ENCODE results near the gene MLH1. TPM values are rescaled to one million over a fixed set of nuclear protein-coding genes. Genes with fewer than 3 reads are reported as not detected.

MLH1 gene
- total RNA-seq, 1 experiment from 2014 or later, result 50.6 TPM

- Histone ChIP-seq H3K27ac (ENCODE audit: low read depth, low read length, poor library complexity, severe bottlenecking) (peak overlapping the region; percentile 37), H3K4me1 (ENCODE audit: insufficient read depth, low read length, poor library complexity, severe bottlenecking) (peaks cover 13% of the 10 kb centered on the region), H3K36me3 (ENCODE audit: insufficient read depth, low read length, poor library complexity, severe bottlenecking) (peaks cover 5% of the 10 kb centered on the region), H3K9me3 (ENCODE audit: low read depth, low read length, poor library complexity, severe bottlenecking) (no peaks in the 10 kb centered on the region), H3K4me3 (ENCODE audit: low read depth, low read length, poor library complexity, severe bottlenecking) (no peak overlapping the region), H3K27me3 (replicated peaks; ENCODE audit: insufficient read depth, low read depth, low read length, poor library complexity) (no peaks in the 10 kb centered on the region)
- intact Hi-C loops (cut with micrococcal nuclease; ENCODE audit: unreplicated experiment), result no loop called here
- no TSS peak for BruUV-seq (replicated peaks)
- CTCF ChIA-PET, result no interaction called here
- DNase-seq (ENCODE audit: low spot score), result peak; percentile 77
- TF ChIP-seq EZH2 (IDR thresholded peaks at IDR 0.05; ENCODE audit: borderline replicate concordance, low read depth, low read length, poor library complexity, severe bottlenecking), result no peak
- POLR2A ChIA-PET (ENCODE audit: low non-redundant PET), result no interaction called here
These were observed 79.6 kb downstream of the MLH1 start for GRCh38 chr3:37072892-37073291.

GRCh38 chr3:37074178-37074577, 80.9 kb downstream of the MLH1 start:
- TF ChIP-seq EZH2 (IDR thresholded peaks at IDR 0.05; ENCODE audit: borderline replicate concordance, low read depth, low read length, poor library complexity, severe bottlenecking), result no peak
- intact Hi-C loops (cut with micrococcal nuclease; ENCODE audit: unreplicated experiment), result no loop called here

GRCh38 chr3:37075955-37076354, 82.6 kb downstream of the MLH1 start:
- intact Hi-C loops (cut with micrococcal nuclease; ENCODE audit: unreplicated experiment), result no loop called here
- no peak overlapping the region for H3K4me3 ChIP-seq (ENCODE audit: low read depth, low read length, poor library complexity, severe bottlenecking)
- DNase-seq (ENCODE audit: low spot score), result no peak
- ChIA-PET CTCF (no interaction called here), POLR2A (ENCODE audit: low non-redundant PET) (no interaction called here)
- H3K9me3 ChIP-seq (ENCODE audit: low read depth, low read length, poor library complexity, severe bottlenecking), result no peaks in the 10 kb centered on the region
- no peak overlapping the region for H3K27ac ChIP-seq (ENCODE audit: low read depth, low read length, poor library complexity, severe bottlenecking)
- TF ChIP-seq EZH2 (IDR thresholded peaks at IDR 0.05; ENCODE audit: borderline replicate concordance, low read depth, low read length, poor library complexity, severe bottlenecking) (no peak), CTCF (conservative IDR thresholded peaks at IDR 0.05; ENCODE audit: low read depth, low read length) (no peak)
- H3K36me3 ChIP-seq (ENCODE audit: insufficient read depth, low read length, poor library complexity, severe bottlenecking), result peaks cover 5% of the 10 kb centered on the region
- H3K4me1 ChIP-seq (ENCODE audit: insufficient read depth, low read length, poor library complexity, severe bottlenecking), result peaks cover 13% of the 10 kb centered on the region
- H3K27me3 ChIP-seq (replicated peaks; ENCODE audit: insufficient read depth, low read depth, low read length, poor library complexity), result no peaks in the 10 kb centered on the region
- no TSS peak for BruUV-seq (replicated peaks)

More at GRCh38 chr3:37074178-37074577, 80.9 kb downstream of the MLH1 start:
- no peak for DNase-seq (ENCODE audit: low spot score)
- POLR2A ChIA-PET (ENCODE audit: low non-redundant PET), result no interaction called here
- H3K9me3 ChIP-seq (ENCODE audit: low read depth, low read length, poor library complexity, severe bottlenecking), result no peaks in the 10 kb centered on the region
- peaks cover 5% of the 10 kb centered on the region for H3K36me3 ChIP-seq (ENCODE audit: insufficient read depth, low read length, poor library complexity, severe bottlenecking)
- BruUV-seq (replicated peaks), result no TSS peak
- peaks cover 13% of the 10 kb centered on the region for H3K4me1 ChIP-seq (ENCODE audit: insufficient read depth, low read length, poor library complexity, severe bottlenecking)
- CTCF ChIA-PET, result no interaction called here
- no peak overlapping the region for H3K4me3 ChIP-seq (ENCODE audit: low read depth, low read length, poor library complexity, severe bottlenecking)
- H3K27me3 ChIP-seq (replicated peaks; ENCODE audit: insufficient read depth, low read depth, low read length, poor library complexity), result no peaks in the 10 kb centered on the region
- no peak overlapping the region for H3K27ac ChIP-seq (ENCODE audit: low read depth, low read length, poor library complexity, severe bottlenecking)

DNA sequence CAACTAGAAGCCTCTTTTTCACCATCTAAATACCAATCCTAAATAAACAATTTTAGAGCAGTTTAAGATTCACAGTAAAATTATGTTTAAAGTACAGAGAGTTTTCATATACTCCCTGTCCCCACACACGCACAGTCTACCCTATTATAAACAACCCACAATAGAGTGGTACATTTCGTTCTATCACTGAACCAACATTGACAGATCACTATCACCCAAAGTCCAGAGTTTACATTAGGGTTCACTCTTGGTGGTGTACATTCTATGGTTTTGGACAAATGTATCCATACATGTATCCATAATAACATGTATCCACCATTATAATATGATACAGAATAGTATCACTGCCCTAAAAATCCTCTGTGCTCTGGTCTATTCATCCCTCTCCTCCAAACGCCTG, 89.0 kb downstream of the MLH1 start:
- Histone ChIP-seq H3K27ac (ENCODE audit: low read depth, low read length, poor library complexity, severe bottlenecking) (no peak overlapping the region), H3K27me3 (replicated peaks; ENCODE audit: insufficient read depth, low read depth, low read length, poor library complexity) (no peaks in the 10 kb centered on the region), H3K9me3 (ENCODE audit: low read depth, low read length, poor library complexity, severe bottlenecking) (no peaks in the 10 kb centered on the region), H3K4me3 (ENCODE audit: low read depth, low read length, poor library complexity, severe bottlenecking) (no peak overlapping the region), H3K36me3 (ENCODE audit: insufficient read depth, low read length, poor library complexity, severe bottlenecking) (no peaks in the 10 kb centered on the region), H3K4me1 (ENCODE audit: insufficient read depth, low read length, poor library complexity, severe bottlenecking) (no peaks in the 10 kb centered on the region)
- ChIA-PET POLR2A (ENCODE audit: low non-redundant PET) (no interaction called here), CTCF (no interaction called here)
- BruUV-seq (replicated peaks), result no TSS peak
- DNase-seq (ENCODE audit: low spot score), result no peak
- TF ChIP-seq CTCF (conservative IDR thresholded peaks at IDR 0.05; ENCODE audit: low read depth, low read length) (no peak), EZH2 (IDR thresholded peaks at IDR 0.05; ENCODE audit: borderline replicate concordance, low read depth, low read length, poor library complexity, severe bottlenecking) (no peak)
- intact Hi-C loops (cut with micrococcal nuclease; ENCODE audit: unreplicated experiment), result no loop called here
